Mucosa of gallbladder (tissue), 1 donor: ENCODE data around the gene ILK. TPM values are rescaled to one million over a fixed set of nuclear protein-coding genes. Genes with fewer than 3 reads are reported as not detected.

Source experiments
- DNase-seq: peaks from one replicate; pipeline ENCODE4 v3.0.0-alpha.2; 2020; ENCODE audit warnings: low spot score
- total RNA-seq: library from RNA; stranded (reverse); gene quantifications from one replicate; pipeline ENCODE4 v1.2.1, GENCODE V29; 2021
- donor health status: DM: no; HTN: no; CAD: no.

The ILK gene
- total RNA-seq, 1 donor from 2014 or later: 261 TPM

GRCh38 chr11:6656936-6657335 is 53.4 kb downstream of the ILK start:
- DNase-seq: no peak

GRCh38 chr11:6657346-6657745 is 53.8 kb downstream of the ILK start:
- DNase-seq: no peak

- no peak for DNase-seq
Observed at GRCh38 chr11:6658647-6659046, 55.1 kb downstream of the ILK start.

Other genes with a start within 250 kb of the ILK start
- 69.7 TPM for gene SMPD1, start 213.3 kb upstream of the ILK start, total RNA-seq
- 45.1 TPM for gene APBB1, start 184.7 kb upstream of the ILK start, total RNA-seq
- 5.2 TPM for gene HPX, start 162.8 kb upstream of the ILK start, total RNA-seq
- gene TRIM3, start 129.8 kb upstream of the ILK start, total RNA-seq: 43.0 TPM
- 52.5 TPM for gene ARFIP2, start 122.4 kb upstream of the ILK start, total RNA-seq
- gene TIMM10B, start 122.3 kb upstream of the ILK start, total RNA-seq: 53.9 TPM
- gene DNHD1, start 106.5 kb upstream of the ILK start, total RNA-seq: 8.8 TPM
- 25.8 TPM for gene RRP8, start 158 bp upstream of the ILK start, total RNA-seq
- 142 TPM for gene TAF10, start 8.4 kb downstream of the ILK start, total RNA-seq
- 161 TPM for gene TPP1, start 15.6 kb downstream of the ILK start, total RNA-seq
- 25.1 TPM for gene DCHS1, start 52.0 kb downstream of the ILK start, total RNA-seq
- 38.5 TPM for gene MRPL17, start 79.6 kb downstream of the ILK start, total RNA-seq
- not detected for gene OR2AG2, start 168.2 kb downstream of the ILK start, total RNA-seq
- gene OR2AG1, start 179.2 kb downstream of the ILK start, total RNA-seq: not detected
- gene OR6A2, start 195.9 kb downstream of the ILK start, total RNA-seq: 0.06 TPM
- not detected for gene OR10A5, start 241.9 kb downstream of the ILK start, total RNA-seq